BJ (cell line): ENCODE results near the gene SH3RF3. TPM values are rescaled to one million over a fixed set of nuclear protein-coding genes. Genes with fewer than 3 reads are reported as not detected.

Source experiments
- CTCF ChIA-PET: fragments of 350-600 bp; formaldehyde crosslinking; extraction: SDS; loops from one replicate; lab custom pipeline; 2021; ENCODE audit warnings: antibody characterized with exemption, inconsistent platforms; lab: Yijun Ruan, JAX
- POLR2A ChIA-PET: fragments of 300-600 bp; sonication (Branson Sonifier 250); formaldehyde crosslinking; extraction: SDS; loops from one replicate; lab custom pipeline; 2021; ENCODE audit warnings: antibody characterized with exemption; lab: Charles Lee
- DNase-seq: peaks from one replicate; pipeline ENCODE4 v3.0.0-alpha.2; 2011; ENCODE audit warnings: low read depth
- H3K27me3 ChIP-seq: 2 replicates; pipeline ENCODE4 v1.6.0; 2011; ENCODE audit warnings: low read length; ENCODE audit not compliant: control insufficient read depth, insufficient read depth
- H3K36me3 ChIP-seq: 2 replicates; pipeline ENCODE4 v1.5.1; 2011; ENCODE audit warnings: low read length; ENCODE audit not compliant: control insufficient read depth, insufficient read depth
- H3K4me3 ChIP-seq: 2 replicates; pipeline ENCODE4 v1.5.1; 2011; ENCODE audit warnings: low read depth, mild to moderate bottlenecking, control low read depth, low read length
- polyA plus RNA-seq: library from polyadenylated mRNA; depleted of rRNA; stranded (reverse); fragments of >200 nt; gene quantifications from 2 replicates; pipeline ENCODE4 v1.2.3, GENCODE V29; 2011
- TF ChIP-seq, protein P1 (sequence below): IDR thresholded peaks from 2 replicates; pipeline ENCODE4 v1.5.1; 2011; ENCODE audit warnings: low read depth, mild to moderate bottlenecking, control low read depth, inconsistent platforms, low read length, moderate library complexity; ENCODE audit not compliant: insufficient read depth

Gene SH3RF3
- polyA plus RNA-seq, 1 experiment = 3.6 TPM

DNA sequence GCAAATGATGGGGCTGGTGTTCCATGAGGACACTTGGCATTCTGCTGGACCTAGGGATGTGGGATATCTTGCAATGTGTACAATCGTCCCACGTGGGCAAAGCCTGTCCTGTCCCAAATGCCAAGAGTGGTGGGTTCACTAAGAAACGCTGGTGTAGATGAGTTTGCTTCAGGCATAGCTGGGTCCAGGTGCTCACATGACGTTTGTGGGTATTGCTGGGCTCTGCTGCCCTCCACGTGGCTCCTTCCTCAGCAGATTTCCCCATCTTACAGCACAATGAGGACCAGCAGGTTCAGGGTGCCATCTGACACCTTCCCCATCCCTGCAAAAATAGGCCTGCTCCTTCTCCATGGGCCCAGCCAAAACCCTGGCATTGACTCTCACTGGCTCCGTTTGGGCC is 378.8 kb downstream of the SH3RF3 start:
- H3K36me3 ChIP-seq = no peaks in the 10 kb centered on the region; the same call in 1 of the 2 replicates
- CTCF ChIA-PET = interaction anchor here (0.5 to 9.7 kb wide), 3 partner anchors 311 to 579 kb away, joined by 3 to 120 read pairs (median 4); partner anchors contain the start of gene SH3RF3
- H3K27me3 ChIP-seq = no peaks in the 10 kb centered on the region; the same call in 1 of the 2 replicates
- POLR2A ChIA-PET = no interaction called here
- no peak for DNase-seq
- no peak overlapping the region for H3K4me3 ChIP-seq
- TF ChIP-seq, protein P1, sequence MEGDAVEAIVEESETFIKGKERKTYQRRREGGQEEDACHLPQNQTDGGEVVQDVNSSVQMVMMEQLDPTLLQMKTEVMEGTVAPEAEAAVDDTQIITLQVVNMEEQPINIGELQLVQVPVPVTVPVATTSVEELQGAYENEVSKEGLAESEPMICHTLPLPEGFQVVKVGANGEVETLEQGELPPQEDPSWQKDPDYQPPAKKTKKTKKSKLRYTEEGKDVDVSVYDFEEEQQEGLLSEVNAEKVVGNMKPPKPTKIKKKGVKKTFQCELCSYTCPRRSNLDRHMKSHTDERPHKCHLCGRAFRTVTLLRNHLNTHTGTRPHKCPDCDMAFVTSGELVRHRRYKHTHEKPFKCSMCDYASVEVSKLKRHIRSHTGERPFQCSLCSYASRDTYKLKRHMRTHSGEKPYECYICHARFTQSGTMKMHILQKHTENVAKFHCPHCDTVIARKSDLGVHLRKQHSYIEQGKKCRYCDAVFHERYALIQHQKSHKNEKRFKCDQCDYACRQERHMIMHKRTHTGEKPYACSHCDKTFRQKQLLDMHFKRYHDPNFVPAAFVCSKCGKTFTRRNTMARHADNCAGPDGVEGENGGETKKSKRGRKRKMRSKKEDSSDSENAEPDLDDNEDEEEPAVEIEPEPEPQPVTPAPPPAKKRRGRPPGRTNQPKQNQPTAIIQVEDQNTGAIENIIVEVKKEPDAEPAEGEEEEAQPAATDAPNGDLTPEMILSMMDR = no peak

DNA sequence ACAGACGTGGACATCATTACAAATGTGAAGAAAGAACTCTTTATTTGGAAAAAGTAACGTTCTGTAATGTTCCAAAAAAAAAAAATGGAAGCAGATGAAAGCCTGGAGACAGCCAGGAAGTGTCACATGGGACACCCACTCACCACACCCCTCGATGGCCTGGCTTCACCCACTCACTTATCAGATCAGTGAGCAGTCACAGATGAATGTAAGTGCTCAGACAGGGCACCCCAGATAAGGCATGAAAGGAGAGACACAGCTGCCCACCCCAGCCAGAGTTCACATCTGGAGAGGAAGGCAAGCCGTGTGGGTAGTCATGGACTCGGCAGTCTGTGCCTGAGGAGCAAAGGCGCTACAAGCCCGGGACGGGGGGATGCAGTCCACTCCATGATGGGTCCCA is 379.6 kb downstream of the SH3RF3 start:
- no peaks in the 10 kb centered on the region; the same call in 1 of the 2 replicates for H3K36me3 ChIP-seq
- H3K4me3 ChIP-seq = no peak overlapping the region
- TF ChIP-seq, protein P1 = no peak
- no peak for DNase-seq
- H3K27me3 ChIP-seq = no peaks in the 10 kb centered on the region; the same call in 1 of the 2 replicates
- ChIA-PET POLR2A (no interaction called here), CTCF (interaction anchor here (1.0 to 9.7 kb wide), 4 partner anchors 10 to 580 kb away, joined by 3 to 120 read pairs (median 4); partner anchors contain the start of gene SH3RF3)

DNA sequence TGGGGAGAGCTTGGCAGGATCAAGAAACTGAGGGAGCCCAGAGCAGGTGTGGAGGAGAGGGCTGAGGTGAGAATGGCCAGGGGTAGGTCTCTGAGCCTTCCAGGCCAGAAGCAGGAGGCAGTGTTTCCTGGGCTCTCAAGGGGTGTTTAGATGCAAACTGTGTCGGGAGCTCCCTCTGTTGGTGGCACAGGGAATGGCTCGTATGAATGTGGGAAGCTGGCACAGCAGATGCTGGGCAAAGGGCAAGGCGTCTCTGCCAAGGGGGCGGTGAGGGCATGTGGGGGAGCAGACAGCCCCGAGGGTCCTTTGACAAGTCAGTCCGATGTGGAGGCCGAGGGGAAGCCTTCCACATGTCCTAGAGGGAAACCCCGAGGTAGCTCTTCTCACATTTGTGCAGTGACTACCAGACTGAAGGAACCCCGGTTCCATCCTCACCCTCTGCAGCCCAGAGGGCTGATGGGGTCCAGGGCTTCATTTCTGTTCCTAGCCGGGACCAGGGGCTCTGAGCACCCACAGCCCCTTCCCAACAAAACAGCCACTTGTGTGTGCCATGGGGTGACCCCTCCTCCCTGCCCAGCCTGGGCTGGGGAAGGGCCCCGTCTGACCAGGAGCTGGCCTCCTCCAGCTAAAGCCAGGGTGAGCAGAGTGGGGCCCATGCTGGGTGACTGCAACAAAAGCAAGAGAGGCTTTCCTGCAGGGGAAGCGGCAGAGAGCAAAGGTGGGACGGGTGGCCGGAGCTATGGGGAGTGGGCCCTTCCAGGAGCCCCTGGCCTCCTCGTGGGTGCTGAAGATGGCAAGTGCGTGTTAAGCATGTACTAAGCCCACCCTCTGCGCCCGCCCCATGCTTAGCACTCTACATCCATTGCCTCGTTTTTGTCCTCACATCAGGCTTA is 381.4 kb downstream of the SH3RF3 start:
- Histone ChIP-seq H3K27me3 (no peaks in the 10 kb centered on the region; the same call in 1 of the 2 replicates), H3K36me3 (no peaks in the 10 kb centered on the region), H3K4me3 (no peak overlapping the region)
- POLR2A ChIA-PET = no interaction called here
- TF ChIP-seq, protein P1 = peak; percentile 95
- no peak for DNase-seq
- CTCF ChIA-PET = interaction anchor here (0.6 to 9.7 kb wide), 45 partner anchors 8 to 582 kb away, joined by 3 to 120 read pairs (median 4); partner anchors contain the start of gene SH3RF3

DNA sequence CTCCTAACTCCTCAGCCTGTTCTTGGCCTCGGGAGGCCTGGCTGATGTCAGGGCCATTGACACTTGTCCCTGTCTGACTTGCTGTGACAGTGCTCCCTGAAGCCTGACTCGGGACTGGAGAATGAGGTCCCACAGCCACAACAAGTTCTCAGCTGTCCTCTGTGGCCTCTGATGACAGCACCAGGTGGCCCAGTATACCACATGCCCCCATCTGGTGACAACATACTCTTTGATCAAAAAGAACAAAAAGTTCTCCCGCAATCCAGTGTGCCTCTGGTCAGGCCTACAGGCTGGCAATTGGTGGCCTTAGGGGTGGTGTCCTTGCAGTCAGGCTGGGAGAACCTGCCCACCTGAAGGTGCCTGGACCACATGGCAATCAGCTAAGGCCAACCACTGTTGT is 382.2 kb downstream of the SH3RF3 start:
- ChIA-PET CTCF (interaction anchor here (0.6 to 9.7 kb wide), 19 partner anchors 9 to 583 kb away, joined by 3 to 120 read pairs (median 7); partner anchors contain the start of gene SH3RF3), POLR2A (no interaction called here)
- no peak for DNase-seq
- TF ChIP-seq, protein P1 = no peak
- no peak overlapping the region for H3K4me3 ChIP-seq
- no peaks in the 10 kb centered on the region for H3K36me3 ChIP-seq
- H3K27me3 ChIP-seq = no peaks in the 10 kb centered on the region; the same call in 1 of the 2 replicates

DNA sequence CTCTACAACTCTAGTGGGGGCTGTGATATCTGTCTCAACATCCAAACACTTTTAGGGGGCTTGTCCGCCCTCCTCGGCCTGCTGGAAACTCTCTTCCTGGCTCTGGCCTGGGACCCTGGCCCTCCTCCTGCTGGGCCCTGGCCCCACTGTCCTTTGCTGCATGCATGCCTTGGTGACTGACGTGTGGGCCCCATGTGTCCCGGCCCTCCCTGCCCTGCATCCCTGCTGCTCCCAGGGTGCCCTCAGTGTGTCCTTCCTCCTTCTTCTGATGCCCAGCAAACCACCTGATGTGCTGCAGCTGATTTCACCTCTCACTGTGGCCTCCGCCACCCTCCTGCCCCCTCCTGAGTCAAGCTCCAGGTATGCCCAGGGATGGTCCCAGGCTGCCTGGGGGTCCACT is 383.1 kb downstream of the SH3RF3 start:
- CTCF ChIA-PET = interaction anchor here (2.2 to 9.7 kb wide), 3 partner anchors 10 to 383 kb away, joined by 9 to 120 read pairs (median 14); partner anchors contain the start of gene SH3RF3
- no peaks in the 10 kb centered on the region; the same call in 1 of the 2 replicates for H3K27me3 ChIP-seq
- no peak overlapping the region for H3K4me3 ChIP-seq
- POLR2A ChIA-PET = no interaction called here
- no peaks in the 10 kb centered on the region for H3K36me3 ChIP-seq
- DNase-seq = no peak
- TF ChIP-seq, protein P1 = no peak
